Ectodermal cell (in vitro differentiated cells): Measurements from ENCODE around the gene TOR3A.

Experiments used
- H3K27ac ChIP-seq: 2 replicates; pipeline ENCODE4 v1.7.0; 2013; ENCODE audit warnings: mild to moderate bottlenecking, low read depth, low read length; ENCODE audit not compliant: insufficient read depth, poor library complexity, severe bottlenecking
- H3K27me3 ChIP-seq: 2 replicates; pipeline ENCODE4 v1.7.0; 2013; ENCODE audit warnings: mild to moderate bottlenecking, low read length; ENCODE audit not compliant: insufficient read depth, control insufficient read depth, poor library complexity, severe bottlenecking
- H3K36me3 ChIP-seq: one replicate; pipeline ENCODE4 v1.7.0; 2013; ENCODE audit warnings: low read length; ENCODE audit not compliant: control insufficient read depth, insufficient read depth
- H3K4me1 ChIP-seq: one replicate; pipeline ENCODE4 v1.7.0; 2013; ENCODE audit warnings: low read length; ENCODE audit not compliant: control insufficient read depth, insufficient read depth
- H3K4me3 ChIP-seq: 2 replicates; pipeline ENCODE4 v1.7.0; 2013; ENCODE audit warnings: low read depth, low read length, control low read depth; ENCODE audit not compliant: insufficient read depth
- H3K9me3 ChIP-seq: 2 replicates; pipeline ENCODE4 v1.7.0; 2013; ENCODE audit warnings: mild to moderate bottlenecking, low read length, moderate library complexity; ENCODE audit not compliant: control insufficient read depth
- WGBS, 2 experiments: methylation state at CpG; one replicate each; pipeline ENCODE4 v1.1.7; 2013; ENCODE audit warnings: missing lambda C conversion rate in 2 of 2; 5-methylcytosine and 5-hydroxymethylcytosine counted together

The TOR3A gene

DNA sequence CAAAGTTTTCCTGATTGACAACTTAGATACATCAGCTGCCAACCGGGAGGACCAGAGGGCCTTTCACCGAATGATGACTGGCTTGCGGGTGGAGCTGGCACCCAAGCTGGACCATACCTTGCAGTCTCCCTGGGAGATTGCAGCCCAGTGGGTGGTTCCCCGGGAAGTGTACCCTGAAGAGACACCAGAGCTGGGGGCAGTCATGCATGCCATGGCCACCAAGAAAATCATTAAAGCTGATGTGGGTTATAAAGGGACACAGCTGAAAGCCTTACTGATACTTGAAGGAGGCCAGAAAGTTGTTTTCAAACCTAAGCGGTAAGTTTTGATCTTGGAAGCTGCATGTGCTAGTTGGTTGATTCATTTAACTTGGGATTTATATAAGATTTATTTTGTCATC lies 38.0 kb upstream of the TOR3A start:
- Histone ChIP-seq H3K4me1 (no peaks in the 10 kb centered on the region), H3K9me3 (no peaks in the 10 kb centered on the region), H3K27me3 (no peaks in the 10 kb centered on the region), H3K36me3 (no peaks in the 10 kb centered on the region), H3K4me3 (no peak overlapping the region), H3K27ac (no peak overlapping the region)
- 95% methylated on average over 5 of the region's 5 CpGs for WGBS, 2 experiments

- WGBS, 2 experiments, result 93% methylated on average over 12 to 14 of the region's 14 CpGs
- Histone ChIP-seq H3K36me3 (no peaks in the 10 kb centered on the region), H3K27me3 (no peaks in the 10 kb centered on the region), H3K27ac (no peak overlapping the region), H3K4me3 (no peak overlapping the region), H3K9me3 (no peaks in the 10 kb centered on the region), H3K4me1 (no peaks in the 10 kb centered on the region)
Observed at GRCh38 chr1:179046808-179047635, 34.8 kb upstream of the TOR3A start.

- no peak overlapping the region for H3K27ac ChIP-seq
- no peaks in the 10 kb centered on the region for H3K27me3 ChIP-seq
- H3K9me3 ChIP-seq, result no peaks in the 10 kb centered on the region
- no peaks in the 10 kb centered on the region for H3K36me3 ChIP-seq
- H3K4me3 ChIP-seq, result no peak overlapping the region
- H3K4me1 ChIP-seq, result no peaks in the 10 kb centered on the region
Observed at GRCh38 chr1:179047636-179047997, 34.3 kb upstream of the TOR3A start.

DNA sequence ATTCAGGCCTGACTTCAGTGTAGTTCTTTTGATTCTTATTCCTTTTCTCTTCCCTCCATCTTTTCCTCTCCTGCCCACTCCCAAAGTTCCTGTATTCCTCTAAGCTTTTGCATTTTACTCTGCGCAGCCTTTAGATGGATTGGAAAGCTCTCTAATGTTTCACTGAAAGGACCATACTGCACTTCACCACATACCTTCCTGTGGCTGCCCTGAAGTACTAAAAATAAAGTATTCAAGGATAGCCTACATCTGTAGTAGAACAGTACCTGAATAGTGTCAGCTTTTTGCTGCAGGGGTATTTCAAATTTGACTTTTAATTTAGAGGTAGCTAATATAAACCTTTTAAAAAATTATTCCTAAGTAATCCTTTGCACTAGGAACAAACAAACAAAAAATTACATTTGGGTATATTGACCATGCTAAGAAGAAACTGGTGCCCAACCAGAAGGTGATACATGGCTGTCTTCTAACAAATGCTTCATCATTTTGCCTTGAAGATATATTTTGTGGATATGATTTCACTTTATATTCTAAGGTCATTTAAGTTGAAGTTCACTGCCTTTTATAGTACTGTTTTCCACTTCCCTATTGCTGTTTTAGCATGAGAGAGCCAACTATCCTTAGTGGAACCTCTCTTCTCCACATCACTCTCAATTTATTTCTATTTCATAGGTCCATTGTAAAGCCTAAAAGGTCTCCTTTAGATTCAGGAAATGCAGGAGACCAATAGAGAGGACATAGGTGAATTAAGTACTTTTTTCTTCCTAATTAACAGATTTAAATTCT lies 33.3 kb upstream of the TOR3A start:
- 94 to 100% methylated on average over 1 of the region's 1 CpG for WGBS, 2 experiments
- Histone ChIP-seq H3K27me3 (no peaks in the 10 kb centered on the region), H3K36me3 (no peaks in the 10 kb centered on the region)

DNA sequence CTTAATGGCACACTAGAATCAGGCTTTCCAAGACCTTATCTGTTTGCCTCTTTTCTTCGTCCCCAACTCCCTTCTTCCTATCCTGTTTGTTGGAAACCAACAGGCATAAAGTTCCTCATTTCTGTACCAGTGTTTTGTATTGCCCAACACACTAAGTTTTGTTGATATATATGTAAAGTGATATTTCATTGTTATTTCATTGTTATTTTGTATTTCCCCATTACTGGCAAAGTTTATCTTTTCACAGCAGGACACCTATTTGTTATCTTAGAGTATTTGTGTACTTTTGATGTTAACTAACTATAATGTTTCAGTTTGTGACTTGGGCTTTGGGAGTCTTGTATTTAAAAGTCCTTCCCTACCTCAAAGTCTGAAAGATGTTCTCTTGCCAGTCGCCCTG lies 29.1 kb upstream of the TOR3A start:
- Histone ChIP-seq H3K27me3 (no peaks in the 10 kb centered on the region), H3K9me3 (no peaks in the 10 kb centered on the region), H3K4me1 (no peaks in the 10 kb centered on the region), H3K27ac (no peak overlapping the region), H3K36me3 (peaks cover 8% of the 10 kb centered on the region), H3K4me3 (no peak overlapping the region)
- WGBS, 2 experiments, result 92 to 96% methylated on average over 2 of the region's 2 CpGs

More for the DNA sequence above, 33.3 kb upstream of the TOR3A start:
- no peaks in the 10 kb centered on the region for H3K9me3 ChIP-seq
- no peak overlapping the region for H3K4me3 ChIP-seq
- H3K4me1 ChIP-seq, result no peaks in the 10 kb centered on the region
- no peak overlapping the region for H3K27ac ChIP-seq

GRCh38 chr1:179053486-179053885 lies 28.4 kb upstream of the TOR3A start:
- no peak overlapping the region for H3K27ac ChIP-seq
- H3K27me3 ChIP-seq, result no peaks in the 10 kb centered on the region
- H3K9me3 ChIP-seq, result no peaks in the 10 kb centered on the region
- H3K4me1 ChIP-seq, result no peaks in the 10 kb centered on the region
- 92 to 100% methylated on average over 2 of the region's 2 CpGs for WGBS, 2 experiments
- H3K4me3 ChIP-seq, result no peak overlapping the region
- H3K36me3 ChIP-seq, result peaks cover 8% of the 10 kb centered on the region

DNA sequence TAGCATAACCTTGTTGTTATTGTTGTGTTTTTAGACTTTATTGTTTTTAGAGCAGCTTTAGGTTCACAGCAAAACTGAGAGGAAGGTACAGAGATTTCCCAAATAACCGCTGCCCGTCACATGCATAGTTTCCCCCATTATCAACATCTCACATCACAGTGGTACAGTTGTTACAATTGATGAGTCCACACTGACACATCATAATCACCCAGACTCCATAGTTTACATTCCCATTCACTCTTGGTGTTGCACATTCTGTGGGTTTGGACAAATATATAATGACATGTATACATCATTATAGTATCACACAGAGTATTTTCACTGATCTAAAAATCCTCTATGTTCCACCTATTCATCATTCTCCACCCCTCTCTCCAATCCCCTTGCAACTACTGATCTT lies 25.9 kb upstream of the TOR3A start:
- Histone ChIP-seq H3K4me3 (no peak overlapping the region), H3K27ac (no peak overlapping the region), H3K36me3 (peaks cover 8% of the 10 kb centered on the region), H3K27me3 (no peaks in the 10 kb centered on the region), H3K4me1 (no peaks in the 10 kb centered on the region), H3K9me3 (no peaks in the 10 kb centered on the region)
- WGBS, 2 experiments, result 91 to 95% methylated on average over 2 of the region's 2 CpGs

GRCh38 chr1:179058487-179059483 lies 23.1 kb upstream of the TOR3A start:
- Histone ChIP-seq H3K36me3 (peaks cover 8% of the 10 kb centered on the region), H3K27ac (no peak overlapping the region), H3K9me3 (no peaks in the 10 kb centered on the region), H3K27me3 (no peaks in the 10 kb centered on the region), H3K4me1 (no peaks in the 10 kb centered on the region), H3K4me3 (no peak overlapping the region)
- WGBS, 2 experiments, result 86 to 90% methylated on average over 3 of the region's 3 CpGs

GRCh38 chr1:179061360-179062282 lies 20.2 kb upstream of the TOR3A start:
- no peak overlapping the region for H3K27ac ChIP-seq
- H3K27me3 ChIP-seq, result no peaks in the 10 kb centered on the region
- no peak overlapping the region for H3K4me3 ChIP-seq
- 90 to 94% methylated on average over 7 to 8 of the region's 8 CpGs for WGBS, 2 experiments
- H3K36me3 ChIP-seq, result peaks cover under 1% of the 10 kb centered on the region
- H3K4me1 ChIP-seq, result no peaks in the 10 kb centered on the region
- no peaks in the 10 kb centered on the region for H3K9me3 ChIP-seq
